HG03108 (cell line): ENCODE data around the gene EFCAB11.

Experiments used
- ATAC-seq: cut with Tn5 transposase; IDR thresholded peaks from one replicate; pipeline ENCODE4 v1.9.1; 2021; ENCODE audit warnings: moderate library complexity; ENCODE audit not compliant: unreplicated experiment

EFCAB11 gene

DNA sequence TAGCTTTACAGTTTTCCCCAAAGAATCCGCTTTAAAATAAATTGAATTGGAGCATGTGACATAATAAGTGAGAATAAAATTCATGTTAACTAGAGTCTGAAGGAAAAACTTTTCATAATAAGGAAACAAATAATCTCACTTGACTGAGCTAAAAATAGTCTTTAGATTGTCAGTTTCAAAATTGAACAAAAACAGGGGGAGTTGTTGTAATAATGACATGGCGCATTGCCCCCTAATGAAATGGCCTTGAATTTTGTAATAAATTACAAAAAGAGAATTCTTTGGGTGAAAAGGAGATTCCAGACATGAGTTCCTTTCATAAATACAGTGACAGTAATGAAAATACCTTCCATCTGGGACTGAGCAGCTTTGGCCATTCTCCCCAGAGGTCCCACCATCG, 178.6 kb downstream of the EFCAB11 start:
- no peak for ATAC-seq

DNA sequence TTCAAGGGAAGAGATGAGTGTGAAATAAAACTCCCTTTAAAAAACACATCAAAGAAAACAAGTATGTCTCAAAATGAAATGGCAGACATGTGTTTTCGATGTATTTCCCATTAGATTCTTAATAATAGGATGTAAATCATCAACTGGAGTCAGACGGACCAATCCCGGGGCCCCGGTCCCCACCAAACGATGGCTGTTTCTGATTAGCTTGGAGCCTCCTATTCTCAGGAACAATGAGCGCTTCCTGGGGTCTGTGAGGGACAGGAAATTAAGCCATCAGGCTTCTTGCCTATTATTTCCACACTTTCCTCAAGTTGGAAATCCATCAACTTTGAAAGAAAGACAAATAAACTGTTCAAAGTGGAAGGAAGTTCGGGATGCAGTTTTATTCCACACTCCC, 179.4 kb downstream of the EFCAB11 start:
- ATAC-seq: no peak

DNA sequence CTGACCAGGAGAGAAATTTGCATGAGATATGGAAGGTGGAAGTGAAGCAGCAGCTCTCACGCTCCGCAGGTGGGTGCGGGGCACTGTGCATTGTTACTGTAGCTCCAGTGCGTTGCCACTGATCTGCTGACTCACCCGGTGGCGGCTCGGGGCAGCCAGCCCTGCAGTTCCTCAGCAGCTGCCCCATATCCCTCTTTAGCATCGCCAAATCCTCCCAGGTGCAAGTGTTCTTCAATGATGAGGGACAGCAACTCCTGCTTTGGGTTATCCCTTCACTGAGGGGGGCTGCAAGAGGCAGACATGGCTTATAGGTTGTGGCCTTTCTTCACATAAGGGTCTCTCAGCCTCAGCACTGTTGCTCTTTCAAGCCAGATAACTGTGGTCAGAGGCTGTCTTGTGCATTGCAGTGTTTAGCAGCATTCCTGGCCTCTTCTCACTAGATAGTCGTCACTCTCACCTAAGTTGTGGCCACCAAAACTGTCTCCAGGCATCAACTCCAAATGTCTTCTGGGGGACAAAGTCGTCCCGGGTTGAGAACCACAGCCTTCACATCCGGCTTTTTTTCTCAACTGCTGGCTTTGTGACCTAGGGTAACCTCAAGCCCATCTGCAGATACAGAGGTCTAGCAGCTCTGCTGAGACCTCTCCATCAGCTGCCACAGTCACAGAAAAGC, 180.8 kb downstream of the EFCAB11 start:
- peak; percentile 83 for ATAC-seq

DNA sequence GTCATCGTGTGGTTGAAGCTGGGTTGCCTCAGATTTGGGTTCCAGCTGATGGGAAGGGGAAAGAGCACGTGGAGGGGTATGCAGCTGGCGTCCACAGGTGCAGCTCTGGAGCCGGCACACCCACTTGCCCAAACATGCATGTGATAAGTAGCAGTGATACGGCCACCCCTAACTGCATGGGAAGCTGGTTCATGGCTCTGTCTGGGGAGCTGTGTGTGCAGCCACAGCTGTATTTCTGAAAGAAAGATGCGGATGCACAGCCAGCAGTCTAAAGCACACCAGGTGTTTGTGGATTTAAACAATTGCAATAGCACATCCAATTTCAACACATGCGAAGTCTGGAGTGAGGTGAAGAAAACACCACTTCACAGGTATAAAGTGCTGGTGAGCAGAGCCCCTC, 181.4 kb downstream of the EFCAB11 start:
- peak; percentile 39 for ATAC-seq

DNA sequence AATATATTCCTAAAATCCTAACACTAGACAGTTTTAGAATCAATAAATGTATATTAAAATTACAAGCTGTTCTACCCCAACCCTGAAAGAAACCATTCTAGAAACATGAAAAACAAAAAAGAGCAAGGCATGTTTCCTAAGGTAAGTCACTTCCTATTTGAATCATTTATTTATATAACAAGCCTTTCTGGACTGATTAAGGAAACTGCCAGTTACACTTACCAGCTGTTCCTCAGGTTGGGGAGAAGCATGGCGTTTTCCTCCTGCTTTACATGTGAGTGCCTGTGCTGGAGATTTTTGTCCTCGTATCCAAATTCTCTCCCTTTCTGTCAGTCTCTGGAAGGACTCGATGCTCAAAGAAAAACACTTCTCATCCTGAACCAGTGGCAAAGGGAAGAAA, 183.3 kb downstream of the EFCAB11 start:
- no peak for ATAC-seq

DNA sequence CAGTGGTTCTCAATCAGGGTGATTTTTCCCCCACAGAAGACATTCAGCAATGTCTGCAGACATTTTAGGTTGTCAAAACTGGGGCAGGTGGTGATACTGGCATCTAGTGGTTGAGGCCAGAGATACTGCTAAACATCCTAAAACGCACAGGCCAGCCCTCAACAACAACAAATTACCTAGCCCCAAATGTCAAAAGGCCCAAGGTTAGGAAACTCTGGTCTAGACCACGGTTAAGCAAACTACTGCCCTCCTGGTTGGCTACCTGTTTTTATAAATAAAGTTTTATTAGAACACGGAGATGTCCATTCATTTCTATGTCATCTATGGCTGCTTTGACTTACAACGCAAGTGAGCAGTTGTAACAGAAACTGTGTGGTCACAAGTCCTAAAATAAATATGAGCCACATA, 186.7 kb downstream of the EFCAB11 start:
- peak; percentile 65 for ATAC-seq

DNA sequence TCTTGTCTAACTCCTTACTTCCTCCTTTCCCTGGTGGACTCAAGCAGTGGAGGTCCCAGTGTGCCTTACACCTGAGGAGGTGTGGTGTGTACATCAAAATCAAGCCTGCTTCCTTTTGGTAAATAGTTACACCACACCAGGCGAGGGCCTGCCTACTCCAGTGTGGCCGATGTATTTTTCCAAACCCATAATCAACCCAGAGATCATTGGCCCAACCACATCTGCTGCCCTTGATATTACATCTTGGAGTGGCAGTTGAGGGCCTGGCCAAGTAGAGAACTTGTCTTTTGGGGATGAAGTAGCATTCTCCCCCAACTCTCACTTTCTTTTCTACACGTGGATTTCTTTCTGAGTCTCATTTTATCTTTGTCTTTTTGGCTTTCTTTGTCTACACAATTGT, 187.4 kb downstream of the EFCAB11 start:
- no peak for ATAC-seq

DNA sequence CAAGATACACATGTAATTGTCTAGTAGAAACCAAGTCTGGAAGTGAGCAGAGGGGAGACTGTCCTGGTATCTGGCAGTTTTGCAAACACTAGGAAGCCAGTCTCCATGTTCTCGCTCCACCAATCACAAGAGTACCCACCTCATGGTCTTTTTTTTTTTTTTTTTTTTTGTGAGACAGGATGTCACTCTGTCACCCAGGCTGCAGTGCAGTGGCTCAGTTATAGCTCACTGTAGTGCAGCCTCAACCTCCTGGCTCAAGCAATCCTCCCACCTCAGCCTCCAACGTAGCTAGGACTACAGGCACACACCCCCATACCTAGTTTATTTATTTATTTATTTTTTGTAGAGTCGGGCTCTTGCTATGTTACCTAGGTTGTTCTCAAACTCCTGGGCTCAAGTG, 189.2 kb downstream of the EFCAB11 start:
- no peak for ATAC-seq

DNA sequence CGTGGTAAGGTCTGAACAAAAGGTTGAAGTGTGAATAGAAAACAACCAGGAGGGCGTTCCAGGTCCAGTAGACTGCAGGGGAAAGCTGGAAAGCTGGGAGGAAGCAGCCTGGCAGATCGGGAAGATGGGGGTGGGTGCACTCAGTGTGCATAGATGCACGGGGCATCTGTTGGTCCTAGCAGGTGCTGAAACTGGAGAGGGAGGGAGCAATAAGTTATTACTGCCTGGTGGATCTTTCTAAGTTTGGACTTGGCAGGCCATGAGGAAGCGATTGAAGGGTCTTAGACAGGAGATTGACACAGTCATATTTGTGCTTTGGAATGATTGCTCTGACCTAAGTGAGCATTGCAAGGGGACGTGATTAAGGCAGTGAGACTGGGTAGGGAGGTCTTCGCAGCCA, 194.4 kb downstream of the EFCAB11 start:
- ATAC-seq: no peak

DNA sequence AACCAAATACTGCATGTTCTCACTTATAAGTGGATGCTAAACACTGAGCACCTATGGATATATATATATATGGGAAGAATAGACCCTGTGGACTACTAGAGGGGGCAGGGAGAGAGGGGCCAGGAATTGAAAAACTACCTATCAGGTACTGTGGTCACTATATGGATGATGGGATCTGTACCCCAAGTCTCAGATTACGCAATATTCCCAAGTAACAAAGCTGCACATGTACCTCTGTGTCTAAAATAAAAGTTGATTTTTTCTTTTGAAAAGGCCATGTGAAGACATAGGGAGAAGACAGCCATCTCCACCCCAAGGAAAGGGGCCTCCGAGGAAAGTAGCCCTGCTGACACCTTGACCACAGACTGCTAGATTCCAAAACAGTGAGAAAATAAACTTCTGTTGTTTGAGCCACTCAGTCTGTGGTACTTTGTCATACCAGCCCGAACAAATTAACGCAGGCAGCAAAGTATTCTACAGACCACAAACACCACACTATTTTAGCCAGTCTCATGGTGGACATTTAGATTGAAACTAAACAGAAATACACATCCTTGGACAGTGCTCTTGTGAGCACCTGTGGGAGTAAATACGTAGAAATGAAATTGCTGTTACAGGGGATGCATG, 197.1 kb downstream of the EFCAB11 start:
- ATAC-seq: no peak

DNA sequence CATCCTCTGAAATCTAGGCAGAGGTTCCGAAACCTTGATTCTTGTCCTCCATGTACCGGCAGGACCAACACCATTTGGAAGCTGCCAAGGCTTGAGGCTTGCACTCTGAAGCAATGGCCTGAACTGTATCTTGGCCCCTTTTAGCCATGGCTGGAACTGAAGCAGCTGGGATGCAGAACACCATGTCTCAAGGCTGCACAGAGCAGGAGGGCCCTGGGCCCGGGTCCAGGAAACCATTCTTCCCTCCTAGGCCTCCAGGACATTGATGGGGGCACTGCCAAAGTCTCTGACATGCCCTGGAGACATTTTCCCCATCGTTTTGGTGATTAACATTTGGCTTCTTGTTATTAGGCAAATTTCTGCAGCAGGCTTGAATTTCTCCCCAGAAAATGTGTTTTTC, 198.7 kb downstream of the EFCAB11 start:
- no peak for ATAC-seq

DNA sequence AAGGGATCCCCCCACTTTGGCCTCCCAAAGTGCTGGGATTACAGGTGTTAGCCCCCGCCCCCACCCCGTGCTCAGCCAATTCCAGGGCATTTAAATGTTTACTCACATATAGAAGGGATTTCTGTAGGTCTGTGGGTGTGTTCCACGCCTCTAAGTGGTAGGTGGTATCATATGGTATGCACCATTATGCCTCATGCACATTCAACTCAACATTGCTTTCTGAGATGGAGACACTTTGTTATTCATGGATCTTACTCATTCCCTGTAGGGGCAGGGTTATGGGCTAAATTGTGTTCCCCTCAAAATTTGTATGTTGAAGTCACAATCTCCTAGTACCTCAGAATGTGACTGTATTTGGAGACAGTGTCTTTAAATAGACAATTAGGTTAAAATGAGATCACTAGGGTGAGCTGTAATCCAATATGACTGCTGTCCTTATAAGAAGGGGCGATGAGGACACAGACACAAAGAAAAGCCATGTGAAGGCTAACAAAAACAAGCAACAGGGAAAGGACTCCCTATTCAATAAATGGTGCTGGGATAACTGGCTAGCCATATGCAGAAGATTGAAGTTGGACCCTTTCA, 200.6 kb downstream of the EFCAB11 start:
- ATAC-seq: no peak

DNA sequence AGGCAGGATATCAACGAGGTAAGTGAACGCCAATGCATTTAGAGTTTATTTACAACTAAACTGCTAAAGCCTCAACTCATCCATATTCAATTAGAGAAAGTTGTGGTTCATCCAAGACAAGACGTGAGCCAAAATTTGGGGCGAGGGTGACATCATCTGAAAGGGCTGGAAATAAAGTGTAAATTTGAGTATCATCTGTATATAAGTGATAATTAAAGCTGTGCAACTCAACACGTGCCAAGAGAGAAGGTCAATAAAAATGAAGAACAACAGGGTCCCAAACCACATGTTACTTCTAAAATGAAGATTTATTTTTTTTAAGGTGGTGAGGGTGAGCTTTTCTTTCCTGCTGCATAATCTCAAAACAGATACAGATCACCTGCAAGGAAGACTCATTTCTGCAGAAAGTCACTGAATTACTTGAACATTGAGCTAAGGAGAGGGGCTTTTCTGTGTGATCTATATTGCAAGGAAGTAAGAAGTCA, 203.6 kb downstream of the EFCAB11 start:
- ATAC-seq: no peak

DNA sequence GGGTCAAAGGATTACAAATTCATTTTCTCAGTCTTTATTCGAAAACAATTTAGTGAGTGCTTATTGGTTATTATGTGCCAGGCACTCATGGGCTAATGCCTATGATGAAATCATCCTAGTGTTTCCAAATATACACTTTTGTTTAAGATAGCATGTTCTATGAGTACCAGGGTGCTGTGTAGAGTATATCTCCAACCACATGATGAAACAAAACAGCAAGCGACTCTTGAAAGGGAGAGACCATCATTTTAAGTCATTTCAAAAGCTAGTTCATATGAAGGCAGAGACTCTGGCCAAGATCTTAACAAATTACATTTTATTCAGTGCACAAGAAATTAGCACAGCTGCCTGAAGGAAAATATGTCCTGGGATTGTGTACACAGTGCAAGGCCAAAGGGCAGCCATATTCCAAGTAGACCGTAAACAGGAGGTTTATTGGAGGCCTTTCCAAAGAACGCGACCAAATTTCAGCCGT, 204.2 kb downstream of the EFCAB11 start:
- ATAC-seq: no peak

DNA sequence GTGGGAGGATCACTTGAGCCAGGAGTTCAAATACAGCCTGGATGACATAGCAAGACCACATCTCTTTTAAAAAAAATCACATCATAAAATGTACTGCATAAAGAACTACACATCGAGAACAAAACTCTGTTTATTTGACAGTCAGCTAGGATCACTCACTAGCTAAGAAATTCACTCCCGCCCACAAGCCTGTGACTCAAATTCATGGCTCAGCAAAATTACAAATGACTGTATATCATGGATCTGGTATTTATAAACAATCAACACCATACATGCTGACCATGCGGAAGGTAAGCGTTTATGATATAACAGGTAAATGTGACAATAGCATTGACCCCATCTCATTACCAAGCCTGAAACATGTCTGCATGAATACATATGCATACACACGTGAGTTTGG, 206.5 kb downstream of the EFCAB11 start:
- ATAC-seq: no peak

DNA sequence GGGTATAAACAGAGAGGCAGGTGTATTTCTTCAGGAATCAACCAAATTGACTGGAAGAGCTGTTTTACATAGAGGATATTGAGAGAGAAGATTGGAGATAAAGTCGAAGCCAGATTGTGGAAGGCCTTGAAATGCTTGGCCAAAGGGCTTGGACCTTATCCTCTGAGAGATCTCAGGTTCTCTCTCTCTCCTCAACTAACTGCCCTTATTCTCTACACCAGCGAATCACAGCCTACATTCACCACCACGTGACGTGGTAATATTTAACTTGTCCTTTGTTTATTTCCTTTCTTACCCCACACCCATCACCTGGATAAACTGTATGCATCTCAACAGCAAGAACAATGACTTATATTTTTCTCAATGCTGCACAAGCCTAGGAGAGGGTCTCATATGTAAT, 207.4 kb downstream of the EFCAB11 start:
- ATAC-seq: no peak

DNA sequence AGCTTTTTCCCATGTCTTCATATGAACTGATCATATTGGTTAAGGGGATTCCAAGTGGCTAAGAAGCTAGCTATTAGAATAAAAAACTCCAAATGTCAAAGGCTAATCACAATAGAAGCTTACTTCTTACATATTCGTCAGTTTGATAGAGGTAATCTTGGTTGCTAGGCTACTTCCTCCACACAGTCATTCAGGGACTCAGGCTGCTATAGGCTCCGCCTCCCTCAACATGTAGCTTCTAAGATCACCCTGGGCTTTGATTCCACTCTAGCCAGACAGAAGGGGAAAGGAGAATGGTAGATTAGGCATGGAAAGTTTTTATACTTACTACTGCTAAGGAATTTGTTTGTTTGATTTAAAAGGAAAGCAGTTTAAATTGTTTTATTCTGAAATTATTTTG, 207.9 kb downstream of the EFCAB11 start:
- no peak for ATAC-seq

DNA sequence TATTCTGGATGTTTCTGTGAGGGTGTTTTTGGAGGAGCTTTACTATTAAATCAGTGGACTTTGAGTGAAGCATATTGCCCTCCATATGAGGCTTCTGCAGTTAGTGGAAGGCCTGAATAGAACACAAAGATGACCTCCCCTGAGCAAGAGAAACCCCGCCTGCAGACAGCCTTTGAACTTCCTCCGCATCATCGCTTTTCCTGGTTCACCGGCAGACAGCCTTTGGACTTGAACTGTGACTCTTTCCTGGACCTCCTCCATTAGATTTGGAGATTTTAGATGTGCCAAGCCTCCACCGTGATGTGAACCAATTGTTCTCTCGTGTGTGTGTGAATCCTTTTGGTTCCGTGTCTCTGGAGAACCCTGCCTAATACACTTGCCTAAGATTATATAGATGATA, 208.4 kb downstream of the EFCAB11 start:
- ATAC-seq: no peak
